ENCODE measurements around the gene ABCA13.

DNA sequence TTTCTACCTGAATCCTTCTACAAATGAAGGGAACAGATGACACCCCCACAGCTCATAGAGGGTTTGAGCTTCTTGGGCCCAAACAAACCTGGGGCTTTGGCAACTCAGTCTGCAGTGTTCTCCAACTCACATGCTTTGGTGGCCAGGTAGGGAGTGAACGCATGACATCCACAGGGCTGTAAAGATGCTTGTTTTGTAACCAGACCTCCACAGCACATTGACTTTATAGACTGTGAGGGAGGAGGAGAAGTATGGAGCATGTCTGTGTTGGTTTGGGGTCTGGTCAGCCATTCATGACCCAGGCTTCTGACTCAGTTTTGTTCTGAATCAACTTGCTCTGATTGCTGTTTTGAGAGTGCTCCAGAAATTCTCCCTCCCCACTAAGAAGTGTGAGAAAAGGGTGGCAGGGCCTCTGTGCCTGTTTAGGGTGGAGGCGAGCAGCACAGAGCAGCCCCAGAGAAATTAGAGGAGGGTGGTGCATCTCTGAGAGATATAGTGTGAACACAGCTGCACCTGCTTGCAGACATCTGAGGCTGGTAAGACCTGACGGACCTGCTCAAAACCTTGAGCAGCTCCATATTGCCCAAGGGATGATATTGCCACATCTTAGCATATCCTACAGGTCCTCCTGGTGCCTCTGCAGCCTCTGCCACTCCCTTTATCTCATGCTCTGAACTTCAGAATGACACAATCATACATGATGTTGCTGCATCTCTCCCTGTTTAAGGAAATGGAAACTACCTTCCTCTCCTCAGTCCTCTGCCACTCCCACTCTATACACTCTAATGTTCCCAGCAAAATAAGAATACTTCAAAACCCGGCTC, 287.7 kb downstream of the ABCA13 start:
- TF ChIP-seq, protein P1, sequence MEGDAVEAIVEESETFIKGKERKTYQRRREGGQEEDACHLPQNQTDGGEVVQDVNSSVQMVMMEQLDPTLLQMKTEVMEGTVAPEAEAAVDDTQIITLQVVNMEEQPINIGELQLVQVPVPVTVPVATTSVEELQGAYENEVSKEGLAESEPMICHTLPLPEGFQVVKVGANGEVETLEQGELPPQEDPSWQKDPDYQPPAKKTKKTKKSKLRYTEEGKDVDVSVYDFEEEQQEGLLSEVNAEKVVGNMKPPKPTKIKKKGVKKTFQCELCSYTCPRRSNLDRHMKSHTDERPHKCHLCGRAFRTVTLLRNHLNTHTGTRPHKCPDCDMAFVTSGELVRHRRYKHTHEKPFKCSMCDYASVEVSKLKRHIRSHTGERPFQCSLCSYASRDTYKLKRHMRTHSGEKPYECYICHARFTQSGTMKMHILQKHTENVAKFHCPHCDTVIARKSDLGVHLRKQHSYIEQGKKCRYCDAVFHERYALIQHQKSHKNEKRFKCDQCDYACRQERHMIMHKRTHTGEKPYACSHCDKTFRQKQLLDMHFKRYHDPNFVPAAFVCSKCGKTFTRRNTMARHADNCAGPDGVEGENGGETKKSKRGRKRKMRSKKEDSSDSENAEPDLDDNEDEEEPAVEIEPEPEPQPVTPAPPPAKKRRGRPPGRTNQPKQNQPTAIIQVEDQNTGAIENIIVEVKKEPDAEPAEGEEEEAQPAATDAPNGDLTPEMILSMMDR (IDR thresholded peaks at IDR 0.05), result no peak
- no peak for TF ChIP-seq POLR2A (IDR thresholded peaks at IDR 0.05; ENCODE audit: low read depth)

Measured in esophagus muscularis mucosa (tissue), 3 donors.